H1 (cell line): ENCODE data around the gene IGF1. TPM values are rescaled to one million over a fixed set of nuclear protein-coding genes. Genes with fewer than 3 reads are reported as not detected.

ENCODE experiments used
- CTCF ChIA-PET: fragments of 300-600 bp; sonication (Branson Sonifier 250); formaldehyde crosslinking; loops from one replicate; lab custom pipeline; 2021; ENCODE audit not compliant: partially characterized antibody; lab: Charles Lee
- POLR2A ChIA-PET: fragments of 300-600 bp; sonication (Branson Sonifier 250); formaldehyde crosslinking; loops from one replicate; lab custom pipeline; 2021; ENCODE audit warnings: inconsistent platforms; ENCODE audit not compliant: partially characterized antibody; lab: Charles Lee
- DNase-seq, 2 experiments: peaks; one replicate each; pipeline versions ENCODE4 v3.0.0 to v3.0.0-alpha.2; 2010 to 2022; ENCODE audit warnings: low spot score in 2 of 2, low read depth in 1 of 2, mixed read lengths in 1 of 2
- FAIRE-seq: peaks from 2 replicates; lab custom pipeline; 2011; peaks lifted over from hg19 to GRCh38; lab: Jason Lieb, UNC
- H2AFZ ChIP-seq: 2 replicates; pipeline ENCODE4 v1.8.1; 2012; ENCODE audit warnings: low read length, inconsistent platforms
- H2AK5ac ChIP-seq: 2 replicates; pipeline ENCODE4 v1.6.1; 2013; ENCODE audit warnings: low read depth, low read length
- H2BK120ac ChIP-seq: replicated peaks from 2 replicates; pipeline ENCODE3; 2013; ENCODE audit warnings: low read depth, low read length, inconsistent platforms
- H2BK12ac ChIP-seq: 2 replicates; pipeline ENCODE4 v1.6.1; 2013; ENCODE audit warnings: low read depth, low read length
- H2BK15ac ChIP-seq: 2 replicates; pipeline ENCODE4 v1.6.1; 2013; ENCODE audit warnings: low read length
- H2BK20ac ChIP-seq: 2 replicates; pipeline ENCODE4 v1.6.1; 2013; ENCODE audit warnings: low read length
- H2BK5ac ChIP-seq: 2 replicates; pipeline ENCODE4 v1.6.1; 2013; ENCODE audit warnings: low read depth, low read length
- H3K14ac ChIP-seq: 2 replicates; pipeline ENCODE4 v1.6.1; 2013; ENCODE audit warnings: inconsistent platforms; ENCODE audit not compliant: insufficient read length
- H3K18ac ChIP-seq: 2 replicates; pipeline ENCODE4 v1.6.1; 2013; ENCODE audit warnings: low read length; ENCODE audit errors: extremely low read depth
- H3K23ac ChIP-seq: 2 replicates; pipeline ENCODE4 v1.6.1; 2013; ENCODE audit warnings: inconsistent platforms; ENCODE audit not compliant: insufficient read length
- H3K23me2 ChIP-seq: 2 replicates; pipeline ENCODE4 v1.6.1; 2013; ENCODE audit warnings: low read depth, low read length
- H3K27ac ChIP-seq: 2 replicates; pipeline ENCODE4 v1.6.1; 2011; ENCODE audit warnings: low read depth, low read length, inconsistent platforms
- H3K27me3 ChIP-seq, 4 experiments: replicated peaks in 1 of 4; 1 replicate in 1 of 4; 2 replicates in 3 of 4; pipeline versions ENCODE4 v1.6.1 to v1.8.1; 2011 to 2013; ENCODE audit warnings: low read length in 3 of 4, mild to moderate bottlenecking in 3 of 4, inconsistent platforms in 2 of 4, mixed read lengths in 2 of 4, moderate library complexity in 1 of 4; ENCODE audit not compliant: control insufficient read depth in 3 of 4, insufficient read depth in 3 of 4; ENCODE audit errors: extremely low read depth in 1 of 4
- H3K36me3 ChIP-seq, 4 experiments: 2 replicates each; pipeline versions ENCODE4 v1.6.1 to v1.8.1; 2011 to 2013; ENCODE audit warnings: mild to moderate bottlenecking in 4 of 4, low read length in 3 of 4, moderate library complexity in 2 of 4, control low read depth in 1 of 4, inconsistent platforms in 1 of 4; ENCODE audit not compliant: insufficient read depth in 4 of 4, control insufficient read depth in 2 of 4
- H3K4ac ChIP-seq: replicated peaks from 2 replicates; pipeline ENCODE3; 2013; ENCODE audit warnings: low read length, low read depth, mixed read lengths, inconsistent platforms; ENCODE audit not compliant: insufficient read length
- H3K4me1 ChIP-seq, 4 experiments: replicated peaks in 1 of 4; 1 replicate in 1 of 4; 2 replicates in 3 of 4; pipeline versions ENCODE4 v1.6.1 to v1.8.1; 2011 to 2013; ENCODE audit warnings: low read length in 3 of 4, inconsistent platforms in 2 of 4, mixed read lengths in 1 of 4; ENCODE audit not compliant: insufficient read depth in 4 of 4, control insufficient read depth in 3 of 4
- H3K4me2 ChIP-seq, 2 experiments: 2 replicates each; pipeline versions ENCODE4 v1.6.1 to v1.8.1; 2011 to 2013; ENCODE audit warnings: low read depth in 2 of 2, low read length in 2 of 2, control low read depth in 1 of 2, inconsistent platforms in 1 of 2, mild to moderate bottlenecking in 1 of 2; ENCODE audit not compliant: insufficient read depth in 1 of 2
- H3K4me3 ChIP-seq, 4 experiments: fragments of 200-600, 300-600 bp in 1 of 4; sonication (generic), shearing (Covaris generic), sonication (Bioruptor Twin) in 1 of 4; 2 replicates each; pipeline versions ENCODE4 v1.5.1 to v1.8.1; 2011 to 2016; ENCODE audit warnings: low read length in 4 of 4, low read depth in 3 of 4, control low read depth in 2 of 4, inconsistent platforms in 2 of 4, mild to moderate bottlenecking in 2 of 4, mixed read lengths in 1 of 4, moderate library complexity in 1 of 4; ENCODE audit not compliant: insufficient read depth in 2 of 4; ENCODE audit errors: extremely low read depth in 1 of 4
- H3K56ac ChIP-seq: replicated peaks from 2 replicates; pipeline ENCODE3; 2013; ENCODE audit warnings: low read depth, mild to moderate bottlenecking, mixed read lengths, low read length, inconsistent platforms; ENCODE audit not compliant: insufficient read length
- H3K79me1 ChIP-seq: 2 replicates; pipeline ENCODE4 v1.6.1; 2013; ENCODE audit warnings: low read depth, low read length, control low read depth
- H3K79me2 ChIP-seq, 2 experiments: 2 replicates each; pipeline versions ENCODE4 v1.6.1 to v1.8.1; 2012 to 2013; ENCODE audit warnings: low read length in 2 of 2, mild to moderate bottlenecking in 2 of 2, inconsistent platforms in 1 of 2; ENCODE audit not compliant: insufficient read depth in 2 of 2, control insufficient read depth in 1 of 2
- H3K9ac ChIP-seq, 4 experiments: replicated peaks in 1 of 4; 1 replicate in 1 of 4; 2 replicates in 3 of 4; pipeline versions ENCODE4 v1.6.1 to v1.8.1; 2011 to 2013; ENCODE audit warnings: low read depth in 3 of 4, low read length in 3 of 4, control low read depth in 2 of 4, mild to moderate bottlenecking in 2 of 4, moderate library complexity in 2 of 4, inconsistent platforms in 1 of 4; ENCODE audit errors: extremely low read depth in 1 of 4
- H3K9me3 ChIP-seq, 2 experiments: 2 replicates each; pipeline versions ENCODE4 v1.6.1 to v1.8.1; 2012 to 2013; ENCODE audit warnings: mild to moderate bottlenecking in 2 of 2, moderate library complexity in 2 of 2, control low read depth in 1 of 2, inconsistent platforms in 1 of 2, low read depth in 1 of 2, low read length in 1 of 2, mixed read lengths in 1 of 2; ENCODE audit not compliant: insufficient read depth in 2 of 2
- H4K20me1 ChIP-seq, 2 experiments: replicated peaks in 1 of 2; 2 replicates each; pipeline versions ENCODE3 to v1.8.1; 2011 to 2013; ENCODE audit warnings: inconsistent platforms in 2 of 2, low read length in 2 of 2, mild to moderate bottlenecking in 1 of 2; ENCODE audit not compliant: insufficient read depth in 2 of 2, control insufficient read depth in 1 of 2
- H4K5ac ChIP-seq: 2 replicates; pipeline ENCODE4 v1.6.1; 2013; ENCODE audit warnings: low read length, low read depth, mixed read lengths, inconsistent platforms; ENCODE audit not compliant: insufficient read length
- H4K8ac ChIP-seq: 2 replicates; pipeline ENCODE4 v1.8.0; 2013; ENCODE audit warnings: mild to moderate bottlenecking, moderate library complexity, low read length, inconsistent platforms; ENCODE audit not compliant: insufficient read depth; ENCODE audit errors: extremely low read depth
- H4K91ac ChIP-seq: replicated peaks from 2 replicates; pipeline ENCODE3; 2013; ENCODE audit warnings: low read length, mixed read lengths, inconsistent platforms; ENCODE audit not compliant: insufficient read length
- BRCA1 ChIP-seq: IDR thresholded peaks from 2 replicates; pipeline ENCODE4 v1.6.1; 2012; ENCODE audit warnings: low read depth, low read length, improper control_type of control experiment
- CEBPB ChIP-seq: IDR thresholded peaks from 2 replicates; pipeline ENCODE4 v1.6.1; 2012; ENCODE audit warnings: low read depth, low read length
- NRF1 ChIP-seq: IDR thresholded peaks from 2 replicates; pipeline ENCODE4 v1.6.1; 2011; ENCODE audit warnings: mild to moderate bottlenecking, low read depth, low read length, improper control_type of control experiment
- POLR2A ChIP-seq, 2 experiments: IDR thresholded peaks; 1 replicate in 1 of 2; 2 replicates in 1 of 2; pipeline ENCODE4 v1.6.1; 2011; ENCODE audit warnings: low read depth in 2 of 2, low read length in 2 of 2, mild to moderate bottlenecking in 2 of 2; ENCODE audit errors: control extremely low read depth in 1 of 2
- RBBP5 ChIP-seq: IDR thresholded peaks from 2 replicates; pipeline ENCODE4 v1.7.1; 2012; ENCODE audit warnings: low read depth, mild to moderate bottlenecking, inconsistent platforms, low read length, moderate library complexity, borderline replicate concordance
- RFX5 ChIP-seq: IDR thresholded peaks from 2 replicates; pipeline ENCODE4 v1.6.1; 2011; ENCODE audit warnings: low read depth, low read length, improper control_type of control experiment, borderline replicate concordance
- RNF2 ChIP-seq: fragments of 200-900, 300-1000 bp; sonication (generic); IDR thresholded peaks from 2 replicates; pipeline ENCODE4 v1.7.1; 2016; ENCODE audit warnings: borderline replicate concordance, low read depth, mild to moderate bottlenecking, antibody characterized with exemption, low read length; ENCODE audit not compliant: poor library complexity, severe bottlenecking; ENCODE audit errors: missing control alignments
- TAF7 ChIP-seq: optimal IDR thresholded peaks from 2 replicates; pipeline ENCODE3; 2011; ENCODE audit warnings: low read depth, mild to moderate bottlenecking, inconsistent platforms, low read length, moderate library complexity, borderline replicate concordance
- WGBS, 2 experiments: shearing (Covaris generic) in 1 of 2; methylation state at CpG; one replicate each; pipeline versions ENCODE4 v1.1.6 to v1.1.7; 2013 to 2015; ENCODE audit warnings: low lambda C conversion rate in 2 of 2, mixed read lengths in 2 of 2, inconsistent platforms in 1 of 2, low coverage in 1 of 2, missing lambda C conversion rate in 1 of 2; ENCODE audit not compliant: insufficient replicate concordance in 2 of 2, insufficient coverage in 1 of 2, insufficient read length in 1 of 2; ENCODE audit errors: extremely low coverage in 1 of 2, missing lambda C conversion rate in 1 of 2; 5-methylcytosine and 5-hydroxymethylcytosine counted together
- polyA plus RNA-seq, 7 experiments: library from polyadenylated mRNA; depleted of rRNA in 3 of 7; stranded (reverse) in 5 of 7; unstranded in 2 of 7; fragments of >200 nt in 5 of 7; fragments of 200-250 nt in 2 of 7; gene quantifications; 1 replicate in 5 of 7; 2 replicates in 1 of 7; 4 replicates in 1 of 7; pipeline versions ENCODE4 v1.2.1 to v1.2.3, GENCODE V29; 2011 to 2013; ENCODE audit warnings: missing spikeins in 2 of 7, mixed read lengths in 2 of 7
- total RNA-seq: library from RNA; stranded (reverse); fragmentation: NEBNext Ultra II Directional; extraction: Animal tissue kit (Norgen Biotek cat#: 25700); gene quantifications from 2 replicates; pipeline ENCODE4 v1.2.1, GENCODE V29; 2021
- TF ChIP-seq, protein P1 (sequence below), 3 experiments: IDR thresholded peaks; 1 replicate in 2 of 3; 2 replicates in 1 of 3; pipeline versions ENCODE4 v1.5.1 to v1.6.1; 2011; ENCODE audit warnings: low read length in 3 of 3, mild to moderate bottlenecking in 3 of 3, inconsistent platforms in 2 of 3, low read depth in 1 of 3, moderate library complexity in 1 of 3; ENCODE audit not compliant: insufficient read depth in 1 of 3; ENCODE audit errors: control extremely low read depth in 1 of 3

The IGF1 gene
- total and polyA plus RNA-seq, 2 of the 8 experiments (the other 6 are each of a cell fraction or from before 2014, with no cell fraction given) = not detected

- FAIRE-seq (no peak), DNase-seq (no peak)
- no peak for TF ChIP-seq POLR2A (IDR thresholded peaks at IDR 0.05; ENCODE audit: control extremely low read depth in 1 of 2, low read depth in 2 of 2, low read length in 2 of 2)
- no peak for TF ChIP-seq TAF7
- no peak for TF ChIP-seq CEBPB
- TF ChIP-seq, protein P1, sequence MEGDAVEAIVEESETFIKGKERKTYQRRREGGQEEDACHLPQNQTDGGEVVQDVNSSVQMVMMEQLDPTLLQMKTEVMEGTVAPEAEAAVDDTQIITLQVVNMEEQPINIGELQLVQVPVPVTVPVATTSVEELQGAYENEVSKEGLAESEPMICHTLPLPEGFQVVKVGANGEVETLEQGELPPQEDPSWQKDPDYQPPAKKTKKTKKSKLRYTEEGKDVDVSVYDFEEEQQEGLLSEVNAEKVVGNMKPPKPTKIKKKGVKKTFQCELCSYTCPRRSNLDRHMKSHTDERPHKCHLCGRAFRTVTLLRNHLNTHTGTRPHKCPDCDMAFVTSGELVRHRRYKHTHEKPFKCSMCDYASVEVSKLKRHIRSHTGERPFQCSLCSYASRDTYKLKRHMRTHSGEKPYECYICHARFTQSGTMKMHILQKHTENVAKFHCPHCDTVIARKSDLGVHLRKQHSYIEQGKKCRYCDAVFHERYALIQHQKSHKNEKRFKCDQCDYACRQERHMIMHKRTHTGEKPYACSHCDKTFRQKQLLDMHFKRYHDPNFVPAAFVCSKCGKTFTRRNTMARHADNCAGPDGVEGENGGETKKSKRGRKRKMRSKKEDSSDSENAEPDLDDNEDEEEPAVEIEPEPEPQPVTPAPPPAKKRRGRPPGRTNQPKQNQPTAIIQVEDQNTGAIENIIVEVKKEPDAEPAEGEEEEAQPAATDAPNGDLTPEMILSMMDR (IDR thresholded peaks at IDR 0.05; ENCODE audit: control extremely low read depth in 1 of 3, insufficient read depth in 1 of 3, low read depth in 1 of 3, low read length in 3 of 3) = no peak
- TF ChIP-seq RBBP5 = no peak
- no peak for TF ChIP-seq NRF1
- no peak for TF ChIP-seq RNF2
- TF ChIP-seq RFX5 = no peak
- TF ChIP-seq BRCA1 = no peak
- Histone ChIP-seq H3K4me1 (no peaks in the 10 kb centered on the region), H2AFZ (no peak overlapping the region), H3K4me2 (no peak overlapping the region), H2AK5ac (no peak overlapping the region), H4K20me1 (no peaks in the 10 kb centered on the region), H4K8ac (no peak overlapping the region), H2BK120ac (no peak overlapping the region), H3K36me3 (no peaks in the 10 kb centered on the region), H2BK5ac (no peak overlapping the region), H4K91ac (no peak overlapping the region), H3K23me2 (no peaks in the 10 kb centered on the region), H3K27ac (no peak overlapping the region), H2BK20ac (no peak overlapping the region), H2BK12ac (no peak overlapping the region), H3K27me3 (no peaks in the 10 kb centered on the region), H3K23ac (no peak overlapping the region), H3K9me3 (no peaks in the 10 kb centered on the region), H3K14ac (no peak overlapping the region), H3K9ac (no peak overlapping the region), H3K79me1 (no peaks in the 10 kb centered on the region), H2BK15ac (no peak overlapping the region), H3K18ac (no peak overlapping the region), H3K4ac (no peak overlapping the region), H3K4me3 (no peak overlapping the region), H3K56ac (no peak overlapping the region), H4K5ac (no peak overlapping the region), H3K79me2 (no peaks in the 10 kb centered on the region)
- ChIA-PET CTCF (interaction anchor here (1.0 to 2.3 kb wide), 3 partner anchors 11 to 270 kb away, joined by 3 to 4 read pairs (median 3); no protein-coding TSS in a partner anchor), POLR2A (no interaction called here)
- WGBS, 2 experiments = 100% methylated on average over 1 of the region's 1 CpG; no CpG with 5 or more reads in 1 of the 2 experiments
These were observed 39.2 kb downstream of the IGF1 start for GRCh38 chr12:102441077-102441596.
